Liver (tissue), 3 donors: ENCODE results near the gene ILF3.

Source experiments
- EGR1 ChIP-seq, 2 donors: IDR thresholded peaks; 2 replicates each; pipeline ENCODE4 v1.6.1; 2016 to 2018; ENCODE audit warnings: antibody characterized with exemption in 2 of 2, low read depth in 2 of 2
- GABPA ChIP-seq, 2 donors: IDR thresholded peaks in 1 of 2; conservative IDR thresholded peaks in 1 of 2; 2 replicates each; pipeline ENCODE4 v1.6.1; 2016; ENCODE audit warnings: antibody characterized with exemption in 2 of 2, mild to moderate bottlenecking in 1 of 2, moderate library complexity in 1 of 2
- JUND ChIP-seq, 2 donors: IDR thresholded peaks; 2 replicates each; pipeline ENCODE4 v1.6.1; 2016; ENCODE audit warnings: antibody characterized with exemption in 2 of 2
- MAX ChIP-seq: IDR thresholded peaks from 2 replicates; pipeline ENCODE4 v1.6.1; 2016; ENCODE audit warnings: antibody characterized with exemption
- RAD21 ChIP-seq, 2 donors: IDR thresholded peaks; 2 replicates each; pipeline ENCODE4 v1.6.1; 2016; ENCODE audit warnings: antibody characterized with exemption in 2 of 2, mild to moderate bottlenecking in 2 of 2
- TAF1 ChIP-seq: conservative IDR thresholded peaks from 2 replicates; pipeline ENCODE4 v1.6.1; 2016; ENCODE audit warnings: antibody characterized with exemption, mild to moderate bottlenecking
- YY1 ChIP-seq: IDR thresholded peaks from 2 replicates; pipeline ENCODE4 v1.6.1; 2016; ENCODE audit warnings: antibody characterized with exemption, mild to moderate bottlenecking
- TF ChIP-seq, protein P1 (sequence below): fragments of 150-350 bp; IDR thresholded peaks from 2 replicates; pipeline ENCODE4 v1.5.1; 2017; ENCODE audit warnings: improper control_type of control experiment, low read depth, low read length; ENCODE audit not compliant: missing input control
- TF ChIP-seq, protein P2 (sequence below): IDR thresholded peaks from 2 replicates; pipeline ENCODE4 v1.6.1; 2016; ENCODE audit warnings: antibody characterized with exemption, mild to moderate bottlenecking
- TF ChIP-seq, protein P3 (sequence below): IDR thresholded peaks from 2 replicates; pipeline ENCODE4 v1.6.1; 2016; ENCODE audit warnings: antibody characterized with exemption
- donor health status: healthy.
- donor health status: healthy.

DNA sequence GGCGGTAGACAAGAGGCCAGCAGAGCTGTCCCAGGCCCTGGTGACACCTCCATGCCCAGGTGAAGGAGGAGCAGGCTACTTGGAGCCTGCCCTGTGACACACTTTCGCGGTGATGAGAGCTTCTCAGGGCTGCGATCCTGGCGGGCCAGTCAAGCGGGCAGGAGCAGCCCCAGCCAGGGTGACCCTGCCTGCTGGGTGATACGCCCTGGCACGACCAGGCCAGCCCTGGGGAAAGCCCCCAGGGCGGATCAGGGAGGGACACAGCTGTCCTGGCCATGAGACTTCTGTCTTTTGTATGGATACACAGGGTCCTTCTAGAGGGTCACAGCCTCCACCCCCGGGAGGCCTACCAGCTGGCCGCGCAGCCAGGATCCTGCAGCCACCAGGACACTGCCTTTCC is 76.8 kb downstream of the ILF3 start:
- TF ChIP-seq, protein P1, sequence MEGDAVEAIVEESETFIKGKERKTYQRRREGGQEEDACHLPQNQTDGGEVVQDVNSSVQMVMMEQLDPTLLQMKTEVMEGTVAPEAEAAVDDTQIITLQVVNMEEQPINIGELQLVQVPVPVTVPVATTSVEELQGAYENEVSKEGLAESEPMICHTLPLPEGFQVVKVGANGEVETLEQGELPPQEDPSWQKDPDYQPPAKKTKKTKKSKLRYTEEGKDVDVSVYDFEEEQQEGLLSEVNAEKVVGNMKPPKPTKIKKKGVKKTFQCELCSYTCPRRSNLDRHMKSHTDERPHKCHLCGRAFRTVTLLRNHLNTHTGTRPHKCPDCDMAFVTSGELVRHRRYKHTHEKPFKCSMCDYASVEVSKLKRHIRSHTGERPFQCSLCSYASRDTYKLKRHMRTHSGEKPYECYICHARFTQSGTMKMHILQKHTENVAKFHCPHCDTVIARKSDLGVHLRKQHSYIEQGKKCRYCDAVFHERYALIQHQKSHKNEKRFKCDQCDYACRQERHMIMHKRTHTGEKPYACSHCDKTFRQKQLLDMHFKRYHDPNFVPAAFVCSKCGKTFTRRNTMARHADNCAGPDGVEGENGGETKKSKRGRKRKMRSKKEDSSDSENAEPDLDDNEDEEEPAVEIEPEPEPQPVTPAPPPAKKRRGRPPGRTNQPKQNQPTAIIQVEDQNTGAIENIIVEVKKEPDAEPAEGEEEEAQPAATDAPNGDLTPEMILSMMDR, result no peak
- no peak for TF ChIP-seq MAX
- TF ChIP-seq JUND (IDR thresholded peaks at IDR 0.05), result no peak
- TF ChIP-seq EGR1 (IDR thresholded peaks at IDR 0.05; ENCODE audit: low read depth in 2 of 2), result no peak
- TF ChIP-seq, protein P2, sequence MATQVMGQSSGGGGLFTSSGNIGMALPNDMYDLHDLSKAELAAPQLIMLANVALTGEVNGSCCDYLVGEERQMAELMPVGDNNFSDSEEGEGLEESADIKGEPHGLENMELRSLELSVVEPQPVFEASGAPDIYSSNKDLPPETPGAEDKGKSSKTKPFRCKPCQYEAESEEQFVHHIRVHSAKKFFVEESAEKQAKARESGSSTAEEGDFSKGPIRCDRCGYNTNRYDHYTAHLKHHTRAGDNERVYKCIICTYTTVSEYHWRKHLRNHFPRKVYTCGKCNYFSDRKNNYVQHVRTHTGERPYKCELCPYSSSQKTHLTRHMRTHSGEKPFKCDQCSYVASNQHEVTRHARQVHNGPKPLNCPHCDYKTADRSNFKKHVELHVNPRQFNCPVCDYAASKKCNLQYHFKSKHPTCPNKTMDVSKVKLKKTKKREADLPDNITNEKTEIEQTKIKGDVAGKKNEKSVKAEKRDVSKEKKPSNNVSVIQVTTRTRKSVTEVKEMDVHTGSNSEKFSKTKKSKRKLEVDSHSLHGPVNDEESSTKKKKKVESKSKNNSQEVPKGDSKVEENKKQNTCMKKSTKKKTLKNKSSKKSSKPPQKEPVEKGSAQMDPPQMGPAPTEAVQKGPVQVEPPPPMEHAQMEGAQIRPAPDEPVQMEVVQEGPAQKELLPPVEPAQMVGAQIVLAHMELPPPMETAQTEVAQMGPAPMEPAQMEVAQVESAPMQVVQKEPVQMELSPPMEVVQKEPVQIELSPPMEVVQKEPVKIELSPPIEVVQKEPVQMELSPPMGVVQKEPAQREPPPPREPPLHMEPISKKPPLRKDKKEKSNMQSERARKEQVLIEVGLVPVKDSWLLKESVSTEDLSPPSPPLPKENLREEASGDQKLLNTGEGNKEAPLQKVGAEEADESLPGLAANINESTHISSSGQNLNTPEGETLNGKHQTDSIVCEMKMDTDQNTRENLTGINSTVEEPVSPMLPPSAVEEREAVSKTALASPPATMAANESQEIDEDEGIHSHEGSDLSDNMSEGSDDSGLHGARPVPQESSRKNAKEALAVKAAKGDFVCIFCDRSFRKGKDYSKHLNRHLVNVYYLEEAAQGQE, result no peak
- TF ChIP-seq YY1, result no peak
- TF ChIP-seq RAD21 (IDR thresholded peaks at IDR 0.05), result no peak
- TF ChIP-seq, protein P3, sequence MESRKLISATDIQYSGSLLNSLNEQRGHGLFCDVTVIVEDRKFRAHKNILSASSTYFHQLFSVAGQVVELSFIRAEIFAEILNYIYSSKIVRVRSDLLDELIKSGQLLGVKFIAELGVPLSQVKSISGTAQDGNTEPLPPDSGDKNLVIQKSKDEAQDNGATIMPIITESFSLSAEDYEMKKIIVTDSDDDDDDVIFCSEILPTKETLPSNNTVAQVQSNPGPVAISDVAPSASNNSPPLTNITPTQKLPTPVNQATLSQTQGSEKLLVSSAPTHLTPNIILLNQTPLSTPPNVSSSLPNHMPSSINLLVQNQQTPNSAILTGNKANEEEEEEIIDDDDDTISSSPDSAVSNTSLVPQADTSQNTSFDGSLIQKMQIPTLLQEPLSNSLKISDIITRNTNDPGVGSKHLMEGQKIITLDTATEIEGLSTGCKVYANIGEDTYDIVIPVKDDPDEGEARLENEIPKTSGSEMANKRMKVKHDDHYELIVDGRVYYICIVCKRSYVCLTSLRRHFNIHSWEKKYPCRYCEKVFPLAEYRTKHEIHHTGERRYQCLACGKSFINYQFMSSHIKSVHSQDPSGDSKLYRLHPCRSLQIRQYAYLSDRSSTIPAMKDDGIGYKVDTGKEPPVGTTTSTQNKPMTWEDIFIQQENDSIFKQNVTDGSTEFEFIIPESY, result no peak
- no peak for TF ChIP-seq TAF1
- no peak for TF ChIP-seq GABPA (IDR thresholded peaks at IDR 0.05 in 1 of 2, conservative IDR thresholded peaks at IDR 0.05 in 1 of 2)
